KMS-11 (cell line): ENCODE measurements around the gene WDFY2.

Source experiments
- H2AFZ ChIP-seq: fragments of 200-600 bp; sonication (generic); 2 replicates; pipeline ENCODE4 v1.6.1; 2016; ENCODE audit warnings: antibody characterized with exemption, mixed run types, low read depth
- H3K27ac ChIP-seq: fragments of 200-600 bp; sonication (generic); 2 replicates; pipeline ENCODE4 v1.6.1; 2016; ENCODE audit warnings: mild to moderate bottlenecking, mixed run types
- H3K27me3 ChIP-seq: fragments of 200-600 bp; sonication (generic); 2 replicates; pipeline ENCODE4 v1.6.1; 2017; ENCODE audit warnings: mild to moderate bottlenecking, low read depth, mixed run types, moderate library complexity; ENCODE audit not compliant: insufficient read depth
- H3K36me3 ChIP-seq: fragments of 200-600 bp; sonication (generic); 2 replicates; pipeline ENCODE4 v1.6.1; 2017; ENCODE audit warnings: mild to moderate bottlenecking, mixed run types; ENCODE audit not compliant: insufficient read depth
- H3K4me1 ChIP-seq: fragments of 200-600 bp; sonication (generic); 2 replicates; pipeline ENCODE4 v1.6.1; 2016; ENCODE audit warnings: mild to moderate bottlenecking, low read depth, mixed run types; ENCODE audit not compliant: poor library complexity, severe bottlenecking
- H3K4me2 ChIP-seq: fragments of 200-600 bp; sonication (generic); 2 replicates; pipeline ENCODE4 v1.7.0; 2016; ENCODE audit warnings: mild to moderate bottlenecking, mixed run types
- H3K4me3 ChIP-seq: fragments of 200-600 bp; sonication (generic); IDR thresholded peaks from 2 replicates; pipeline ENCODE4 v1.6.1; 2017; ENCODE audit warnings: low read depth, low read length, mixed read lengths; ENCODE audit not compliant: insufficient read depth
- H3K79me2 ChIP-seq: fragments of 200-600 bp; sonication (generic); 2 replicates; pipeline ENCODE4 v1.6.1; 2016; ENCODE audit warnings: low read depth, mixed run types; ENCODE audit not compliant: insufficient read depth
- H3K9ac ChIP-seq: fragments of 200-600 bp; sonication (generic); 2 replicates; pipeline ENCODE4 v1.6.1; 2016; ENCODE audit warnings: mild to moderate bottlenecking, mixed run types
- H4K20me1 ChIP-seq: fragments of 200-600 bp; sonication (generic); 2 replicates; pipeline ENCODE4 v1.6.1; 2016; ENCODE audit warnings: mild to moderate bottlenecking, mixed run types; ENCODE audit not compliant: insufficient read depth
- CTCF ChIP-seq: fragments of 200-600 bp; sonication (generic); conservative IDR thresholded peaks from 2 replicates; pipeline ENCODE4 v1.6.1; 2017; ENCODE audit warnings: low read depth, mild to moderate bottlenecking, antibody characterized with exemption, low read length, moderate library complexity, mixed read lengths

The WDFY2 gene

GRCh38 chr13:51728972-51729371 is 144.7 kb downstream of the WDFY2 start:
- no peak for TF ChIP-seq CTCF
- Histone ChIP-seq H3K9ac (no peak overlapping the region), H3K27ac (no peak overlapping the region), H3K4me2 (no peak overlapping the region), H4K20me1 (no peaks in the 10 kb centered on the region), H3K4me3 (no peak overlapping the region), H3K36me3 (no peaks in the 10 kb centered on the region), H3K27me3 (no peaks in the 10 kb centered on the region), H3K79me2 (no peaks in the 10 kb centered on the region), H2AFZ (no peak overlapping the region), H3K4me1 (peaks cover 3% of the 10 kb centered on the region)

GRCh38 chr13:51729866-51730553 is 145.7 kb downstream of the WDFY2 start:
- H3K27me3 ChIP-seq = no peaks in the 10 kb centered on the region
- no peaks in the 10 kb centered on the region for H3K36me3 ChIP-seq
- H3K79me2 ChIP-seq = no peaks in the 10 kb centered on the region
- no peak overlapping the region for H2AFZ ChIP-seq
- no peak for TF ChIP-seq CTCF
- H3K27ac ChIP-seq = no peak overlapping the region
- H3K4me3 ChIP-seq = no peak overlapping the region
- no peaks in the 10 kb centered on the region for H4K20me1 ChIP-seq
- H3K4me1 ChIP-seq = peaks cover 6% of the 10 kb centered on the region
- no peak overlapping the region for H3K4me2 ChIP-seq
- H3K9ac ChIP-seq = no peak overlapping the region

GRCh38 chr13:51730927-51731326 is 146.7 kb downstream of the WDFY2 start:
- H3K4me3 ChIP-seq = no peak overlapping the region
- no peak overlapping the region for H3K4me2 ChIP-seq
- no peaks in the 10 kb centered on the region for H3K36me3 ChIP-seq
- H3K27me3 ChIP-seq = no peaks in the 10 kb centered on the region
- H3K4me1 ChIP-seq = peaks cover 6% of the 10 kb centered on the region
- H2AFZ ChIP-seq = no peak overlapping the region
- H3K9ac ChIP-seq = no peak overlapping the region
- TF ChIP-seq CTCF = no peak
- H3K27ac ChIP-seq = no peak overlapping the region
- H4K20me1 ChIP-seq = no peaks in the 10 kb centered on the region
- H3K79me2 ChIP-seq = no peaks in the 10 kb centered on the region

- Histone ChIP-seq H3K4me1 (peaks cover 6% of the 10 kb centered on the region), H3K27me3 (no peaks in the 10 kb centered on the region), H3K4me2 (no peak overlapping the region), H2AFZ (no peak overlapping the region), H4K20me1 (no peaks in the 10 kb centered on the region), H3K79me2 (no peaks in the 10 kb centered on the region), H3K4me3 (no peak overlapping the region), H3K27ac (no peak overlapping the region), H3K9ac (no peak overlapping the region), H3K36me3 (no peaks in the 10 kb centered on the region)
- no peak for TF ChIP-seq CTCF
These were observed 147.5 kb downstream of the WDFY2 start for GRCh38 chr13:51731759-51732158.
